GM10266 (cell line): Measurements from ENCODE around the gene LNX1.

ENCODE experiments used
- DNase-seq: peaks from one replicate; pipeline ENCODE4 v3.0.0; 2012; ENCODE audit errors: extremely low spot score
- TF ChIP-seq, protein P1 (sequence below): IDR thresholded peaks from 2 replicates; pipeline ENCODE4 v1.5.1; 2012; ENCODE audit warnings: mild to moderate bottlenecking, low read depth; ENCODE audit not compliant: control insufficient read depth, insufficient read depth; ENCODE audit errors: missing control alignments

Gene LNX1

DNA sequence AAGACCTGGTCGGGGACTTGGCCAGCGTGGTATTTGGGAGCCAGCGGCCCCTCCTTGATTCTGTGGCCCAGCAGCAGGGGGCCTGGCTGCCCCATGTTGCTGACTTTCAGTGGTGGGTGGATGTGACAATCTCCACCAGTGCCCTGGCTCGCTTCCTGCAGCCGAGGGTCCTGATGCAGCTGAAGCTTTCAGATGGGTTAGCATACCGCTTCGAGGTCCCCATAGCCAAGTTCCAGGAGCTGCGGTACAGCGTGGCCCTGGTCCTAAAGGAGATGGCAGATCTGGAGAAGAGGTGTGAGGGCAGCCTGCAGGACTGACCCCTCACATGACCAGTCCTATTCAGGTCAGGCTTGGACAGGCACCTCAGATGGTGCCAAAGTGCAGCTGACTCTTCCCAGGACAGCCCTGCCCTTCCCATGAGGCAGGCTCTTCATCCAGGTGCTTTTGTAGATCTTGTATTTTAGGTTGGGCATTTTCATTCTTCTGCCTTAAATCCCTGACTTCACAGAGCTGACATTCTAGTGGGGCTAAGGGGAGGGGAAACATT, 15.1 kb downstream of the LNX1 start:
- no peak for DNase-seq
- TF ChIP-seq, protein P1, sequence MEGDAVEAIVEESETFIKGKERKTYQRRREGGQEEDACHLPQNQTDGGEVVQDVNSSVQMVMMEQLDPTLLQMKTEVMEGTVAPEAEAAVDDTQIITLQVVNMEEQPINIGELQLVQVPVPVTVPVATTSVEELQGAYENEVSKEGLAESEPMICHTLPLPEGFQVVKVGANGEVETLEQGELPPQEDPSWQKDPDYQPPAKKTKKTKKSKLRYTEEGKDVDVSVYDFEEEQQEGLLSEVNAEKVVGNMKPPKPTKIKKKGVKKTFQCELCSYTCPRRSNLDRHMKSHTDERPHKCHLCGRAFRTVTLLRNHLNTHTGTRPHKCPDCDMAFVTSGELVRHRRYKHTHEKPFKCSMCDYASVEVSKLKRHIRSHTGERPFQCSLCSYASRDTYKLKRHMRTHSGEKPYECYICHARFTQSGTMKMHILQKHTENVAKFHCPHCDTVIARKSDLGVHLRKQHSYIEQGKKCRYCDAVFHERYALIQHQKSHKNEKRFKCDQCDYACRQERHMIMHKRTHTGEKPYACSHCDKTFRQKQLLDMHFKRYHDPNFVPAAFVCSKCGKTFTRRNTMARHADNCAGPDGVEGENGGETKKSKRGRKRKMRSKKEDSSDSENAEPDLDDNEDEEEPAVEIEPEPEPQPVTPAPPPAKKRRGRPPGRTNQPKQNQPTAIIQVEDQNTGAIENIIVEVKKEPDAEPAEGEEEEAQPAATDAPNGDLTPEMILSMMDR: no peak

DNA sequence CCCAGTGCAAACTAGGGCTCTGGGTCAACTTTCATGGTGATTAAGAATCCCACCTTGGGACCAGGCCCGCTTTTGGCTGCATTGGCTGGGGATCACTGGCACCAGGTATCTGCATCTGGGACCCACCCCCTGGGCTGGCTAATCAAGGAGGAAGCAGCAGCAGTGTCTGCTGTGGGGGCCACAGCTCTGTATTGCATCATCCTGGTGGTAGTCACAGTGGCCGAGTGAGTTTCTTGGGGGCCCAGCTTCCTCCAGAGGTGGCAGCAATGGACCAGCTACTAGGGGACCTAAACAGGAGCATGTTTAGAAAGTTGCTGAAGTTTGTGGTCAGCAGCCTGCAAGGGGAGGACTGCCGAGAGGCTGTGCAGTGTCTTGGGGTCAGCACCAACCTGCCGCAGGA, 15.7 kb downstream of the LNX1 start:
- TF ChIP-seq, protein P1: no peak
- no peak for DNase-seq

DNA sequence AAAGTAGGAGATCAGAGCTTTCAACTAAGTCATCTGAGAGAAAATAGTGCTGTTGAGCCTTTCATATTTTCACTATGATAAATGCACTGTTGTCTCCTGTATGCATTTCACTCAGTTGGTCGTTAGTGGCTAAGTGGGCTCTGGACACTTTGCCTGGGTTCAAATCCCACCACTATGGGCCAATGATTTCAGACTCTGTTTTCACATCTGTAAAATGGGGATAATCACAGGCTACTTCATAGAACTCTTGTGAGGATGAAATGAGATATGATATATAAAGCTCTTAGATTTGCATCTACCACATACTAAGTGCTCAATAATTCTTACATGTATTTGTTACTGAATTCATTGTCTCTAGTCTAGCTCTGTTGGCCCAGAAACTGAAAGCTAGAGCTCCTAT, 16.8 kb downstream of the LNX1 start:
- TF ChIP-seq, protein P1: no peak
- no peak for DNase-seq

DNA sequence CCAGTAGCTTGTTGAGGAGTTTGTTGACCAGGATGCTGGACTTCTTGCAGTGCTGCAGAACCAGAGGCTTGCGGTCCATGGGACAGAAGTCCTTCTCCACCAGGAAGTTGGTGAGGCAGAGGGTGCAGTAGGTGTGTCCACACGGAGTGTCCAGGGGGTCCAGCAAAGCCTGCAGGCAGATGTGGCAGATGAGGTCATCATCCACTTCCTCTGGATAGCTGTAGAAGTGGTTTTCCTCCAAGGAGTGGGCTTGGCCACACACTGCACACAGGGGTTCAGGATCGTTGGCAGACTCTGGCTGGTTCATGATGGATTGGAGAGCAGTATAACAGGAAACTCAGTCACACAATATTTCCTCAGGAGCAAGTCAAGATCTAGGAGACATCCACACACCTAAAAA, 17.6 kb downstream of the LNX1 start:
- TF ChIP-seq, protein P1: no peak
- DNase-seq: no peak

DNA sequence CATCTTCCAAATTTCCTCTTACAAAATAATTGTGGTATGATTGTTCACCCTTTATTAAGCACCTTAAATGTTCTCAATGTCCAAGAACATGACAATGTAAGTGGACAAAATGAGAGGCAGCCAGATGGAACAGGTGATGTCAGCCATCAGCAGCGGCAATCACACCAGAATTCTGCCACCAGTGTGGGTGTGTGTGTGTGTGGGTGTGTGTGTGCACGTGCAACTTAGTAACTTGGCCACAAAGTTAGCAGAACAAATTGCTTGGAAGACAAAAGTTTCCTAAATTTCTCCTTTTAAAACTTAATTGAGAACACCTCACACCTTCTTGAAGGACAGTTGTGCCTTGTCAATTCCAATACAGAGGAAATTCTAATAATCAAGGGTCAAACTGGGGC, 18.7 kb downstream of the LNX1 start:
- TF ChIP-seq, protein P1: no peak
- no peak for DNase-seq

DNA sequence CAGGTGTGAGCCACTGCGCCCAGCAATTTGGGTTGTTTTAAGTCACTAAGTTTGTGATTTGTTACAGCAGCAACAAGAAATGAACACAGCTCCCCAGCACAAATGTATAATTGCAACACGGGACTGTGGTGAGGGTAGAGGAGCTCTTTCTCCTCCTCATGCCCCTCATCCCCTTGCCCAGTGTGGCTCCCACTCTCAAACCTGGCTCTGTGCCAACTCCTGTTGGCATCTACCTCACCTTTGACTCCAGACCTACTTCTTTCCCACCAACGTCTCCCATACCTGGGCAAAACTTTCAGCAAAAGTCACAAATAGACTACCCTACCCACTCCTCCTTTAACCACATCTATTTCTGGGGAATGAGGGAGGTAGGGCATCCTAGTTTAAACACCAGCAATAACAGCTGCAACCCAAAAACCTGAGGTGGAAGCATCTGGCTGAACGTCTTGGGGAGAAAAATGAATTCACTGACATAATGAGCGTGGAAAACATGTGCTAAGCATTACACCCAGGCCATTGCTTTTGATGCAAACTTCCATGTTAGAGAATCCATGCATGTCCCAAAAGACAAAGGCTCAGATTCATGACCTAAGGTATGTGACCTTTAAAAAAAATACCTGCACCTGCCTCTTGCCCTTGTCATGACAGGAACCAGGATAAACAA, 19.2 kb downstream of the LNX1 start:
- TF ChIP-seq, protein P1: no peak
- no peak for DNase-seq

DNA sequence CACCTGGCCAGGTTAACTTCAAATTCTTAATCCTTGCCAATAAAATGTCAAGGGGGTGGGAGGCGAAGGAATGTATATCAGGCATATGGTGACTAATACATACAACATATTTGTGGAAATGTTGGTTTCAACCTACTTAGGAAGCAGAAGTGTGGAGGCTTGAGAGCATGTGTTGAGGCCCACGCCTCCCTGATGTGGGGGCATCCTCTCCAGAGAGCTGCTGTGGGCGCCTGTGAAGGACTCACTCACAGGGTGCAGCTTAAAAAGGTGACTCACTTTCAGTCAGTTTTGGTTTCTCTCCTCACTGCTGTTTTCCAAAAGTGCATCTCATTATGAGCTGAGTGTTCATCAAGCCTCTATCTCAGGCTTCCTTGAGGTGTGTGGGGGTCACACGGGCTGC, 27.5 kb downstream of the LNX1 start:
- DNase-seq: peak; percentile 47
- TF ChIP-seq, protein P1: no peak
